GM18909 (cell line): ENCODE data around the gene GTF2IRD1.
"Not testable (repeated sequence)": the region's sequence is repeated elsewhere in the genome, so short reads cannot be mapped to it uniquely, and the experiment has no call there.

ENCODE experiments used
- ATAC-seq: cut with Tn5 transposase; IDR thresholded peaks from one replicate; pipeline ENCODE4 v1.9.1; 2021; ENCODE audit warnings: mild to moderate bottlenecking; ENCODE audit not compliant: unreplicated experiment, poor library complexity

Gene GTF2IRD1

GRCh38 chr7:74507538-74508319, 54.0 kb downstream of the GTF2IRD1 start:
- ATAC-seq: no peak

- ATAC-seq: not testable (repeated sequence)
These were observed 55.7 kb downstream of the GTF2IRD1 start for GRCh38 chr7:74509453-74509852.

GRCh38 chr7:74511345-74511744, 57.6 kb downstream of the GTF2IRD1 start:
- ATAC-seq: no peak

GRCh38 chr7:74512762-74513161, 59.1 kb downstream of the GTF2IRD1 start:
- no peak for ATAC-seq

- ATAC-seq: no peak
These were observed 60.5 kb downstream of the GTF2IRD1 start for GRCh38 chr7:74514131-74514591.

- ATAC-seq: no peak
These were observed 61.6 kb downstream of the GTF2IRD1 start for GRCh38 chr7:74515276-74515675.

GRCh38 chr7:74516214-74516613, 62.5 kb downstream of the GTF2IRD1 start:
- no peak for ATAC-seq

- ATAC-seq: no peak
These were observed 64.3 kb downstream of the GTF2IRD1 start for GRCh38 chr7:74518041-74518440.

GRCh38 chr7:74518654-74519053, 64.9 kb downstream of the GTF2IRD1 start:
- no peak for ATAC-seq

GRCh38 chr7:74519395-74519794, 65.7 kb downstream of the GTF2IRD1 start:
- ATAC-seq: no peak

GRCh38 chr7:74521855-74522254, 68.1 kb downstream of the GTF2IRD1 start:
- no peak for ATAC-seq

GRCh38 chr7:74522281-74522905, 68.7 kb downstream of the GTF2IRD1 start:
- ATAC-seq: no peak

- ATAC-seq: no peak
These were observed 69.3 kb downstream of the GTF2IRD1 start for GRCh38 chr7:74523015-74523414.

- ATAC-seq: no peak
These were observed 71.4 kb downstream of the GTF2IRD1 start for GRCh38 chr7:74525140-74525539.

GRCh38 chr7:74525881-74526280, 72.2 kb downstream of the GTF2IRD1 start:
- ATAC-seq: no peak

GRCh38 chr7:74526780-74527179, 73.1 kb downstream of the GTF2IRD1 start:
- no peak for ATAC-seq

- no peak for ATAC-seq
These were observed 74.1 kb downstream of the GTF2IRD1 start for GRCh38 chr7:74527842-74528241.

- not testable (repeated sequence) for ATAC-seq
These were observed 75.1 kb downstream of the GTF2IRD1 start for GRCh38 chr7:74528773-74529172.

- no peak for ATAC-seq
These were observed 82.2 kb downstream of the GTF2IRD1 start for GRCh38 chr7:74535951-74536356.

- not testable (repeated sequence) for ATAC-seq
These were observed 88.2 kb downstream of the GTF2IRD1 start for GRCh38 chr7:74541937-74542336.

GRCh38 chr7:74542558-74543117, 88.9 kb downstream of the GTF2IRD1 start:
- ATAC-seq: no peak
